CD4-positive, alpha-beta T cell treated with Interleukin-15 for 4 hours (primary cell): ENCODE results near the gene C2orf42.
"Not testable (repeated sequence)": the region's sequence is repeated elsewhere in the genome, so short reads cannot be mapped to it uniquely, and the experiment has no call there.

Experiments used
- DNase-seq: peaks from one replicate; pipeline ENCODE4 v3.0.0-alpha.2; 2020; ENCODE audit warnings: low spot score

The C2orf42 gene

DNA sequence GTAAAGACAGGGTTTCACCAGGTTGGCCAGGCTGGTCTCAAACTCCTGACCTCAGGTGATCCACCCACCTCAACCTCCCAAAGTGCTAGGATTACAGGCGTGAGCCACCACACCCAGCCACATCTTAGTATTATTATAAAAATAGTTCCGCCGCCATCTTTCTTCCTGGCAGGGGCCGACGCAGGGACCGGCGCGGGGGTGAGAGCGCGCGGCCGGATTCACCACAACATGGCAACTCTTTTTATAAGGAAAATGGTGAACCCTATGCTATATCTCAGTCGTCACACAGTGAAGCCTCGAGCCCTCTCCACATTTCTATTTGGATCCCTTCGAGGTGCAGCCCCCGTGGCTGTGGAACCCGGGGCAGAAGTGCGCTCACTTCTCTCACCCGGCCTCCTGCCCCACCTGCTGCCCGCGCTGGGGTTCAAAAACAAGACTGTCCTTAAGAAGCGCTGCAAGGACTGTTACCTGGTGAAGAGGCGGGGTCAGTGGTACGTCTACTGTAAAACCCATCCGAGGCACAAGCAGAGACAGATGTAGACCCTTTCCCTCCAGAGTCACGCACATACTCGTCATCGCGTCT, 88.4 kb downstream of the C2orf42 start:
- not testable (repeated sequence) for DNase-seq

DNA sequence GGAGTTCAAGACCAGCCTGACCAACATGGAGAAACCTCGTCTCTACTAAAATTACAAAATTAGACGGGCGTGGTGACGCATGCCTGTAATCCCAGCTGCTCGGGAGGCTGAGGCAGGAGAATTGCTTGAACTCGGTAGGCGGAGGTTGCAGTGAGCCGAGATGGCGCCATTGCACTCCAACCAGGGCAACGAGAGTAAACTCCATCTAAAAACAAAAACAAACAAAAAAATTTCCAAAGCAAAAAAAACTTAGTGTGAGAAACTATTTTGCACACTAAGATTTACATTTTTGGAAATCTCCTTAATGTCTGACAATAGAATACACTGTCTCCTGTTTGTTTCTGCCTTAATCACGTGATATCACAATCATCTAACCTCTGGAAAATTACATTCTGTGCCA, 89.1 kb downstream of the C2orf42 start:
- DNase-seq = not testable (repeated sequence)

DNA sequence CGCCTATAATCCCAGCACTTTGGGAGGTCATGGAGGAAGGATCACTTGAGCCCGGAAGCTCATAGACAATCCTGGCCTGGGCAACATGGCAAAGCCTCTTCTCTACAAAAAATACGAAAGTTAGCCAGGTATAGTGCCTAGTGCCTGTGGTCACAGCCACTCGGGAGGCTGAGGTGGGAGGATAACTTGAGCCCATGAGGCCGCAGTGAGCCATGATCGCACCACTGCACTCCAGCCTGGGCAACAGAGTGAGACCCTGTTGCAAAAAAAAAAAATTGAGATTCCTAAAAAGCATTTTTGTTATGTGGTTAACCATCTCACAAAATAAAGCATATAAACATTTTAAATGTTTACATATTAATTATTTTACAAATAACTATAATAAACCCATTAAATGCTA, 89.6 kb downstream of the C2orf42 start:
- no peak for DNase-seq
